CD4-positive, alpha-beta T cell treated with Interleukin-10 for 1 hour (primary cell): ENCODE data around the gene F3.

ENCODE experiments used
- DNase-seq: peaks from one replicate; pipeline ENCODE4 v3.0.0-alpha.2; 2020

The F3 gene

DNA sequence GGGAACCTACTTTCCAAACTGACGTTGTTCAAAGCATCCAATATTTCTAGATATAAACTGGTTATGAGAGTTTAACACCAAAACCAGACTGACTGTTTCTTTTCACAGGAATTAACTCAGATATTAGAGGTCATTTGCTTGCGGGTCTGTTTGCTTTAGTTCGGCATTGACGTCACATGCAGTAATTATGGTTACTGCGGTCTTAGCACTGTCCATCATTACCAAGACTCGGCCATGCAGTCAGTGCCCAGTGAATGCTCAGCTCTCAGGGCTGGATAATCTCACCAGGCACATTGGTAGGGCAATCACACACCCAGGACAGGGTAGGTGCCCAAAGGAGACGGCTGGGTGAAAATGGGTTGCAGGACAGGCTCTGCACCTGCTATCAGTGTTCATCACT is 9.9 kb upstream of the F3 start:
- no peak for DNase-seq

GRCh38 chr1:94550800-94551241 is 9.3 kb upstream of the F3 start:
- no peak for DNase-seq

GRCh38 chr1:94550396-94550795 is 8.8 kb upstream of the F3 start:
- no peak for DNase-seq

DNA sequence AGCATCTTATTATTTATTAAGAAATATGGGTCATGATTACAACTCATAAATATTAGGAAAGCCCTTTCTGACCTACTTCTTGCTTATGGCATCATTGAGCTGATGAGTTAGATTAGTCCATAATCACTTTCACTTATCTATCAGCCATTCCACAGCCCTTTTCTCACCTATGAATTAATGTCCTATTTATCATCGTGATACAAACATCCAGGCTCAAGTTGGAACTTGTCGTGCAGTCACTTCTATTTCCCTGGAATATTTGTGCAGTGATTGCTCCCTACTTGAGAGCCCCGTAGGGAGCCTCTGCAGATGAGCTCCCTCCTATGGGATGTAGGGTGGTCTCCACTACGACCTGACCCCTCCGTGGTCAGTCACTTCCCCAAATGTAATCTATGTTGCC is 8.1 kb upstream of the F3 start:
- no peak for DNase-seq

DNA sequence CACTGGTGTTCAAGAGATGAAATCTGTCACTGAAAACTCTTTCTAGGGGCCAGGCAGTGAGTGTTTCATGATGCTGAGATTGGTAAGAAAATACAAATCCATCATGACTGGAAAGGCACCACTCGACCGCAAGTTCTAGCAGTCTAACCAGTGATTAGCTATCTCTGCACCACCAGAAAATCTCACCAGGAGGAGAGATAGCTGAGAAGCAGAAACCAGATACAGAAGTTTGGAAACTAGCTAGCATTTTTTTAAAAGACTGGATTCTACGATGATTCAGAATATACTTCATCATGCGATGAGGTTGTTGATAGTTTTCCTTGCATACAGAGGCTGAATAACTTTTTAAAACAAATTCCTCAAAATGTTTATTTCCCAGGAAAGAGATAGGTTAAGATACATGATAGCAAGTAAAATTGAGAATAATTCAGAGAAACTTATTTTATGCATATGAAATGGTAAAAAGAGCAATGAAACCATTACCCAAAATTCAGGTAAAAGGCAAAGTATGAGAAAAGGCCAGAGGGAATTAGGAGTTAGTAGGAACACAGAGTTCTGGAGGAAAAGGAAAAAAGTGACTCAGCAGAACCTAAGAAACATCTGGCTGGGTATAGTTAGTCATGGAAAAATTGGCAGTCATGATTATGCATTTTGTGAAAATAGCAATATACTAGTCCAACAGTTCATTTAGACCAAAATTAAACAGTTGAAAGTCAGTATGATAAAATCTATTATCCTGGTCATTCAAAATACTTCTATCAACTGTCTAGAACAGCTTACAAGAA is 3.3 kb upstream of the F3 start:
- no peak for DNase-seq

DNA sequence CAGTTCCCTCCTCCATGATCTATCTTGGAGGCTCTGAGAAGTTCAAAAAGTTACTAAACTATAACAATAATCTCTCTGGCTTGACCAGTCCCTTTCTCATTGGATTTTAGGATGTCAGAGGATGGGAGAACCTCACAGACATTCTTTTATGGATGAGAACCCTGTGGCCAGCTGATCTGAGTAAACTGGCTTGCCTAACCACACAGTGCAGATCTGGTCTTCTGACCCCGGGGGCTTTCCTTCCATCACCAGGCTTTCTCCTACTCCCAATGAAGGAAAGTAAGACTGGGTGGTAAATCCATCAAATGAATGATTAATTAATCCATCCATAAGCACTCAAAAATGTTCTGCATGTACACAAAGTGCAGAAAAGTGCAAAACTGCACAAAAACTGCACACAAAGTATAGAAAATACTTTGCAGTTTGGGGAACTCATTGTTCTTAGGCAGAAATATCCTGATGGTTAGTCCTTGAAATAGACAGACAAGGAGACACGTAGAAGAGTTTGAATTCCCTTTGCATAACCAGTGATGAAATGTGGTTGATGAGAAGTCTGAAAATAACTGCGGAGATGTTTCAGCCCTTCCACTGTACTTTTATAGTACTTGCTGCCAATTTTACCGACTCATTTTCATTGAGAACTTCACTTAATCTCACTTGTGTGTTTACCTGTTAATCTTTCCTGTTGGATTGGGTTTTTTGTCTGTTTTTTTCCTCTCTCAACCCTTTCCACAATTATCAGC is 2.5 kb upstream of the F3 start:
- DNase-seq = no peak

- DNase-seq = no peak
Measured at GRCh38 chr1:94543001-94543400, 1.4 kb upstream of the F3 start.

DNA sequence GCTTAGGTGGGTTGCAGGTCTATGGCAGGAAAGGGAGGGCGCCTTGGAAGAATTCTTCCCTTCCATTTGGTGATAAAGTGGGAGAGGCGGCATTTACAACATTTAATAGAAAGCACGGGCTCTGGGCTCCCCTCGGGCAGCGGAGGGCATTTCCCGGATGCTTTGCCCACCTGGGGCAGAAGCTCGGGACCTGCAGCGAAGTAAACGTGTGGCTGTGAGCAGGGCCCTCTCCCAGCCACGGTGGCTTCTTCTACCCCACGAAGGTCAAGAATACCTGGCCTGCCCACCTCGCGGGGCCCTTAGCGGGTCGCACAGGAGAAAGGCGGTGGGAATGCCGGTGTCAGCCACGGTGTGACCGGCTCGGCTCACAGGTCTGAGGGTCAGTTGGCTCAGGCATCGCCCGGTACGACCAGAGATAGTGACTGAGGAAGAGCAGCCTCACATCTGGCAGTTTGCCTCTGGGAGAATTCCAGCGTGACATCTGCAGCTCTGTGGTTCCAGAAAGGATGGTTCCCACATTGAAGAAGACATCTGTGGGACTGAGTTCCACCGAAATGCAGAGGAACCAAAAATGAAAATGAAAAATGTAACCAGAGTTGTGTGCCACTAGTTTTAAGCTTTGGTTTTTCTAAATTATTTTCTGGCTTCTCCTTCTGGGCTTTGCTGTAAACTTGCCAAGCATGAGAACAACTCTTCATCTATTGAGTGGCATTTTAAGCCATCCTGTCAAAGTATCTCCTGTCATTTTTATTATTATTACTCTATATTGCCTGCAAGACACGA is 720 bp upstream of the F3 start:
- DNase-seq = no peak

DNA sequence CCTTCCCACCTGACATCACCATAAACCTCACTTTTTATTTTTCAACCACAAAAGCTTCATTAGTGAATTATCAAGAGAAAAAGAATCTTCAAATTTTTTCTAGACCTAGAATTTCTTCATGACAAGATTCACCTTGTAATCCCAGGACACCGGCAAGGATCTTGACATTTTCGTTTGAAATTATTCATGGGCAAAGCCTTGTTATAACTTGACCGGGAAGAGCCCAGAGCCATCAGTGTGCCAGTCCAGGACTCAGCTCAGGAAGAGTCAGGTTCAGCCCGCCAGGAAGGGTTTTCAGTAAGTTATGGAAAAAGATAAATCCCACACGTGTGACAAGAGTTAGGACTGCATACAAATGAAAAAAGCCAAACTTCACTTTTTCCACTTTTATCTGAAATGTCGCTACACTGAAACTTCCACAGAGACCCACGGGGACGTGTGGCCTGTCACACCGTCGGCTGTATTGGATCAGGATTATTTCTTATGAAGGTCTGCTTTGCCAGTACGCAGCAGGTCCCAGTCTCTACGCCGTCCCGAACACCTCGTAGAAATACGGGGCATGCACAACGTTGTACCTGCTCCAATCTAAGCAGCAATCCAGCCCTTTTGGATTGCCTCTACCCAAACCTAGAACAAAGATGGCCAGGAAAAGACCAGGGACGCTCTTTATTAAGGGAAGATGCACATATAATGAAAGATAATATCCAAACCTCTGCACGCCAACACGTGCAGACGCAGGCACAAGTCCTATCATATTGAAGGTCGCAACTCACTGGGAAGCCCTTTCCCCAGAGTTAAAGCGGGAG is 916 bp downstream of the F3 start:
- DNase-seq = no peak

- DNase-seq = no peak
Measured at GRCh38 chr1:94539496-94539895, 2.1 kb downstream of the F3 start.

DNA sequence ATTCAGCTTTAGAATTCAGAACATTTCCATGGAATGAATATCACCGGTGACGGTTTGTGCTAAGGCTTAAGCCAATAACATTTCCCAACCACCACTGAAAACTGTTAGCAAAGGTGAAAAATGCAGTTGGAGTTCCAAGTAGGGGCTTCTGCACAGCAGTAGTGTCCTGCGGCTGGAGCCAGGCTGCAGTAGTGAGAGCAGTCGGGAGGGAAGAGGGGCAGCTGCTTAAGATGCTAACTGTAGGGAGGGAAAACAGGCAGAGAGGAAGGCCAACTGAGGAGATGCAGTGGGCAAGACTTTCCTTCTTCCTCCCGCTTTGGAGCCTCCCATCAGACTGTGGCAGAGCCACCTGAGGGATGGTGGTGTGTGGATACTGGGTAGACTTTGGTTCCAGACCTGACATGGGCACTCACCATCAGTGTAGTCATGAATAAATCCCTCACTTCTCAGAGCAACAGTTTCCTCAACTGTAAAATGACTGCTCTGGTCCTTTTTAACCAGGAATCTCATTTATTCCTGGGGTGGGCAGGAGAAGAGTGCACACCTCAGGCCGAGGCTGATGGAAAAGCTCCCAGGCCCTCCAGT is 3.2 kb downstream of the F3 start:
- DNase-seq = no peak

GRCh38 chr1:94537254-94537653 is 4.3 kb downstream of the F3 start:
- DNase-seq = no peak

DNA sequence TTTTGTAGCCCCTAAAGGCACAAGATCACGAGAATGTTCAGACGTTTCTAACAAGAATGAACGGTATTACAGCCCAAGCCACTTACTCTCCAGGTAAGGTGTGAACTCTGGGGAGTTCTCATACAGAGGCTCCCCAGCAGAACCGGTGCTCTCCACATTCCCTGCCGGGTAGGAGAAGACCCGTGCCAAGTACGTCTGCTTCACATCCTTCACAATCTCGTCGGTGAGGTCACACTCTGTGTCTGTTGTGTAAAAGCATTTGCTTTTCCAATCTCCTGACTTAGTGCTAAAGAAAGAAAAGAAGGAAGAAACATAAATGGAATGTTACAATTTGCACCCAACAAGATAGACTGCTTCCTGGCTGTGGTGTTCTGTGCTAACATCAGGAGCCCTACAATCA is 5.7 kb downstream of the F3 start:
- DNase-seq = no peak

- no peak for DNase-seq
Measured at GRCh38 chr1:94535095-94535494, 6.5 kb downstream of the F3 start.

- DNase-seq = no peak
Measured at GRCh38 chr1:94532077-94532476, 9.5 kb downstream of the F3 start.

GRCh38 chr1:94531664-94532063 is 9.9 kb downstream of the F3 start:
- no peak for DNase-seq

GRCh38 chr1:94530373-94530878 is 11.1 kb downstream of the F3 start:
- DNase-seq = no peak

GRCh38 chr1:94529416-94529815 is 12.1 kb downstream of the F3 start:
- no peak for DNase-seq

GRCh38 chr1:94528826-94529225 is 12.7 kb downstream of the F3 start:
- DNase-seq = no peak

DNA sequence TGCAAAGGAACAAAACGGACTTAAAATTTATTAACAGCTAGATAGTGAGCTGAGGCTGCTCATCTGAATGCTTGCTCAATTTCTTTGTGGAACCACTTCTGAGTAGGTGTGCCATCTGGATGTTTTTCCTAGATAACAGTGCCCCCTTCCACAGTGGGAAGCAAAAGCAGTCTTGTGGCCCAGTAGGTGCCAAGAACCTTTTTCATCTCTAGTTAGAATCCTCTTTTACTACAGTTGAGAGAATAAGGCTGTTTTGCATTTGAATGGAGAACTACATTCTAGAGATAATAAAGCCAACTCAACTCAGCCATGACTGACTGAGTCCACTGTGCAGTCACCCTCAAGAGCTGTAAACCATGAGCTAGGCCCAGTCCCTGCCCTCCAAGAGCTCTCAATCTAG is 13.3 kb downstream of the F3 start:
- DNase-seq = no peak

GRCh38 chr1:94527447-94528031 is 14.0 kb downstream of the F3 start:
- no peak for DNase-seq
